GM18907 (cell line): ENCODE results near the gene NRG2.

Experiments used
- ATAC-seq: cut with Tn5 transposase; IDR thresholded peaks from one replicate; pipeline ENCODE4 v1.9.1; 2021; ENCODE audit warnings: mild to moderate bottlenecking, moderate library complexity; ENCODE audit not compliant: unreplicated experiment

NRG2 gene

GRCh38 chr5:139804800-139805397 is 238.2 kb downstream of the NRG2 start:
- ATAC-seq = no peak

GRCh38 chr5:139803978-139804377 is 239.1 kb downstream of the NRG2 start:
- no peak for ATAC-seq

GRCh38 chr5:139799359-139799758 is 243.7 kb downstream of the NRG2 start:
- ATAC-seq = no peak

GRCh38 chr5:139798883-139799282 is 244.2 kb downstream of the NRG2 start:
- ATAC-seq = no peak

- ATAC-seq = no peak
Observed at GRCh38 chr5:139797856-139798510, 245.1 kb downstream of the NRG2 start.

- ATAC-seq = no peak
Observed at GRCh38 chr5:139797335-139797734, 245.8 kb downstream of the NRG2 start.
